ENCODE measurements around the gene ZBTB4.

ZBTB4 gene

DNA sequence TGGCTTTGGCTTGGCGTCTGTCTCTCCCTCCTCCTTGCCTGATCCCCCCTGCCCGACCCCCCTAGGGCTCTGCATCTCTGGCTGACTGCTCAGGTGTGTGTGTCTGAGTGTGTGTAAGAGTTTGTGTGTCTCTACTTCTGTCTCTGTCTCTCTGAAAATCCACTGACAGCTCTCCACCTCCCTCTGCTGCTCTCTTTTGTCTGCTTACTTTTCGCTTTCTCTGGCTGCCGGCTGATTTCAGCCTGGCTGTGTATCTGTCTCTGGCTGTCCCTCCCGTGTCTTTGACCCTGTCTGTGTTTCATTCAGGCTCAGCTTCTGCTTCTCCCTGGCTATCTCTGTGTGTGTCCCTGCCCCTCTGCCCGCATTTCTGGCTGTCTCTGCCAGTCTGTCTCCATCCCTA, 63.1 kb downstream of the ZBTB4 start:
- FAIRE-seq: no peak

DNA sequence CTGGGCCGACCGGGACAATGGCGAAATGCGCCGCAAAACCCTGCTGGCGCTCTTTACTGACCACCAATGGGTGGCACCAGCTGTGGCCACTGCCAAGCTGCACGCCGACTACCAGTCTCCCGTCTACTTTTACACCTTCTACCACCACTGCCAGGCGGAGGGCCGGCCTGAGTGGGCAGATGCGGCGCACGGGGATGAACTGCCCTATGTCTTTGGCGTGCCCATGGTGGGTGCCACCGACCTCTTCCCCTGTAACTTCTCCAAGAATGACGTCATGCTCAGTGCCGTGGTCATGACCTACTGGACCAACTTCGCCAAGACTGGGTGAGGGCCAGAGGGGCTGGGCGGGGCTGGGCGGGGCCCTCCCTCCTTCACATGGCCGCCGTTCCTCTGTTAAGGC, 63.6 kb downstream of the ZBTB4 start:
- no peak for FAIRE-seq

DNA sequence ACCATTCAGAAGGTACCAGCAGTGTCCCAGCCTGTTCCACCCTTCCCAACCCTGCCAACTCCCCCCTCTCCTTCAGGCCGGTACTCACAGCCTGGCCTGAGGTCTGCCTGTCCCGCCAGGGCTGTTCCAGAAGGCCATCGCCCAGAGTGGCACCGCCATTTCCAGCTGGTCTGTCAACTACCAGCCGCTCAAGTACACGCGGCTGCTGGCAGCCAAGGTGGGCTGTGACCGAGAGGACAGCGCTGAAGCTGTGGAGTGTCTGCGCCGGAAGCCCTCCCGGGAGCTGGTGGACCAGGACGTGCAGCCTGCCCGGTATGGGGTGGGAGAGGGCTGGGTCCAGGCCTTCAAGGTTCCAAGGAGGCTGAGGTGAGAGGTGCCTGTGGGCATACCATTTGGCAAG, 64.6 kb downstream of the ZBTB4 start:
- FAIRE-seq: no peak

DNA sequence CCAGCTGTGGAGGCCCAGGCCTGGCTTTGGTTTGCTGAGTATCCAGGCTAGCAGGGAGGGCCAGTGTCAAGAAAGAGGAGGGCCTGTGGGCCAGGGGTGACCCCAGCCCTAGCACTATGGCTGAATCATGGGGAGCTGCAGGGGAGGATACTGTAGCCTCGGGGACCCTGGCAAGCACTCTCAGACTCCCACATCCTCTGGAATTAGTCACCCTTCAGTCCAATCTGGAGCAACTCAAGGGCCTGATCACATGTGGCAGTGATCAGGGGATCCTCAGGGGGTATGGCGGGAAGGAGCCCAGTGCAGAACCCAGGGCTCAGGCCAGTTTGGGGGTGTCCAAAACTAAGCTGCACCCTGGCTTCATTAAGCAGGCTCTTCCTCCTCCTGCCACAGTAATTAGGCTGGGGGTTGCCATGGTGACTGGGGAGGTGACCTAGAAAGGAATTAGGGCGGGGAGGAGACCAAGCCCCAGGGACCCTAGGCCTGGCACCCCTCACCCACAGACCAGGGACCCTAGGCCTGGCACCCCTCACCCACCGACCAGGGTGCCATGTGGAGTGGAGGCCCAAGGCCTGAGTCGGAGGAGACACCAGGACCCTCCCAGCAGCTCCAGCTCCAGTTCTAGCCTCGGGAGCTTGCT, 66.0 kb downstream of the ZBTB4 start:
- FAIRE-seq: no peak

DNA sequence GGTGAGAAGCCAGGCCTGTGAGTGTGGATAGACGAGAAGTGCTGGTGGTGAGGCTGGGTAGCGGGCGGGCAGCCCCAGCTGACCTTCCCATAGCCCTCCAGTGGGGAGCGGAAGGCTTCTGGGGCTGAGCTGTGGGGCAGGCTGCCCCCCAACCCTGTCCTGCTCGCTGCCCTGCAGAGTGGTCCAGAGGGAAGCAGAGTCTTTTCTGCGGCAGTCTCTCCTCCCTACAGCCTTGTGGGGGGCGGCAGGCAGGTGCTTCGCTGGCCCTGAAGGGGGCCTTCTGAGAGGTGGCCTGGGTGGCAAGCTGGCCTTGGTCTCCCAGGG, 68.0 kb downstream of the ZBTB4 start:
- no peak for FAIRE-seq

DNA sequence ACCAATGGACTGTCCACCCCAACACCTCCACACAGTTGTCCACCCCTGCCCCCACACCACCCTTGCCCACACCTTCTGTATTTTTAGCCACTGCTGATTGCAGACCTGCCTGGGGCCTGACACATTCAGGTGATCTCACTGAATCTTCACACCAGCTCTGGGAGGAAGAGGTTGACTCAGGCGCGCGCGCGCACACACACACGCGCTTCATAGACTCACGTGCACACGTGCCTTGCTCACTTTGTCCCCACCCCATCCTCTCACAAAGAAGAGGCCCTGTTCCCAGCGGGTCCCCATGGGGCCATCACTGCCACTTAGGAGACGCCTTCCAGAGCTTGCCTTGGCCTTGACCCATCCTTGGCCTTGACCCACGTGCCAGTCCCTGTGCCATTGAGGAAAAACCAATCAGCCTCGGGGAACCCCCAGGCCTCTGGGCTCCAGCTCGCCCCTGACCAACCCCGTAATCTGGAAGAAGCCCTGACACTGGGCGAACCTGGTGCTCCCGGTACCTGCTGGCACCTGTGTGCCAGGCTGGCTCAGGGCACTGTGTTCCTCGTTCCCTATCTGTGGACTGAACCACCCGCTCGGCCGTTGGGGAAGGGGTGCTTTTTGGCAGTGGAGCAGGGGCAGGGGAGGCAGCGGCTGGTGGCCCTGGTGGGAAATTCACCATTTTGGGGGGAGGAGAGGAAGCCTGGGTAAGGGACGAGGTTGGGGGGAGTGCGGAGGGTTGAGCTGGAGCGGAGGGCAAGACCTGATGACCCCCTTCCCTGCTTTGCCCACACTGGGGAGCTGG, 68.6 kb downstream of the ZBTB4 start:
- FAIRE-seq: no peak

DNA sequence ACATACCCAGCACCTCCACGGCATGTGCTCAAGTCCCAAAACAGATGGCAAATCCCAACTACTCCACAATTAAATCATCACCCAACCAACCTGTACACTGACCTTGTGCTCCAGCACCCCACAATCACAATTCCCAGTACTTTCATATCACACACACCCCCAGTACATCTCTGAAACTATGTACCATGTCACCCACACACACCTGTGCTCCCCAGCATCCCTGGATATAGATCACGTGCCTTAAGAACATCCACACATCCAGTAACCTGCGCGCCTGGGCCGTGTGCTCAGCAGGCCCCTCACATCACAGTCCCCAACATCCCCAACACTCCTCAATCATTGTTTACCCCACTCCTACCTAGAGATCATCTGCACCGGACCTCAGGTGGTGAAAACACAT, 69.7 kb downstream of the ZBTB4 start:
- no peak for FAIRE-seq

Data from colon (tissue), 2 donors.